SU-DHL-6 (cell line): ENCODE results near the gene PNMA8C.

Experiments
- H2AFZ ChIP-seq: fragments of 200-600 bp; sonication (generic); 2 replicates; pipeline ENCODE4 v1.6.1; 2014; ENCODE audit warnings: low read depth, mild to moderate bottlenecking, moderate library complexity, mixed read lengths, antibody characterized with exemption, low read length; ENCODE audit not compliant: severe bottlenecking
- H3F3A ChIP-seq: fragments of 200-600 bp; shearing (Covaris generic); 2 replicates; pipeline ENCODE4 v1.6.0; 2016; ENCODE audit warnings: antibody characterized with exemption, mild to moderate bottlenecking; ENCODE audit not compliant: insufficient read depth
- H3K27ac ChIP-seq: fragments of 200-600 bp; sonication (generic); 2 replicates; pipeline ENCODE4 v1.5.1; 2016; ENCODE audit warnings: low read depth, mild to moderate bottlenecking, low read length, moderate library complexity, mixed read lengths
- H3K27me3 ChIP-seq: fragments of 200-600 bp; sonication (generic), shearing (Covaris generic); 2 replicates; pipeline ENCODE4 v1.6.0; 2014; ENCODE audit warnings: mild to moderate bottlenecking, low read length
- H3K36me3 ChIP-seq: fragments of 200-600 bp; sonication (generic); 2 replicates; pipeline ENCODE4 v1.6.1; 2014; ENCODE audit warnings: mild to moderate bottlenecking, low read length, mixed read lengths
- H3K4me2 ChIP-seq: fragments of 300-600, 200-600 bp; shearing (Covaris generic), sonication (generic); 2 replicates; pipeline ENCODE4 v1.6.0; 2014; ENCODE audit warnings: low read length, low read depth, mild to moderate bottlenecking; ENCODE audit not compliant: poor library complexity, severe bottlenecking
- H3K4me3 ChIP-seq: fragments of 200-600 bp; sonication (generic); 2 replicates; pipeline ENCODE4 v1.5.1; 2014; ENCODE audit warnings: antibody characterized with exemption, low read length, mild to moderate bottlenecking, mixed read lengths; ENCODE audit not compliant: insufficient read depth, poor library complexity, severe bottlenecking
- H3K79me2 ChIP-seq: fragments of 200-600 bp; sonication (generic); 2 replicates; pipeline ENCODE4 v1.6.1; 2014; ENCODE audit warnings: mild to moderate bottlenecking, low read length, moderate library complexity; ENCODE audit not compliant: insufficient read depth
- H3K9ac ChIP-seq: fragments of 200-600 bp; sonication (generic); 2 replicates; pipeline ENCODE4 v1.7.0; 2014; ENCODE audit warnings: mild to moderate bottlenecking, low read length
- H3K9me2 ChIP-seq: fragments of 200-600 bp; sonication (generic); replicated peaks from 2 replicates; pipeline ENCODE4 v1.6.1; 2014; ENCODE audit warnings: low read length; ENCODE audit not compliant: insufficient read depth
- H3K9me3 ChIP-seq: fragments of 200-600 bp; sonication (generic); 2 replicates; pipeline ENCODE4 v1.6.1; 2014; ENCODE audit warnings: low read length, mixed read lengths; ENCODE audit not compliant: insufficient read depth
- H4K20me1 ChIP-seq: fragments of 200-600 bp; sonication (generic); 2 replicates; pipeline ENCODE4 v1.6.1; 2014; ENCODE audit warnings: low read depth, mild to moderate bottlenecking, antibody characterized with exemption, low read length, moderate library complexity, mixed read lengths
- EZH2phosphoT487 ChIP-seq: fragments of 200-600 bp; sonication (generic), shearing (Covaris generic); conservative IDR thresholded peaks from 2 replicates; pipeline ENCODE4 v1.6.1; 2018; ENCODE audit warnings: mild to moderate bottlenecking, antibody characterized with exemption, low read length, moderate library complexity, mixed read lengths
- TF ChIP-seq, protein P1 (sequence below): fragments of 200-600 bp; sonication (generic); IDR thresholded peaks from one replicate; pipeline ENCODE4 v1.5.1; 2017; ENCODE audit warnings: antibody characterized with exemption, mild to moderate bottlenecking, low read length, moderate library complexity; ENCODE audit not compliant: insufficient read depth, poor library complexity, severe bottlenecking

The PNMA8C gene

GRCh38 chr19:46426506-46427162, 2.1 kb downstream of the PNMA8C start:
- Histone ChIP-seq H3K79me2 (no peaks in the 10 kb centered on the region), H2AFZ (peak overlapping the region; percentile 70), H3K4me3 (peak overlapping the region; percentile 21), H3K4me2 (peak overlapping the region; percentile 47), H4K20me1 (no peaks in the 10 kb centered on the region), H3F3A (peaks cover 12% of the 10 kb centered on the region), H3K27me3 (no peaks in the 10 kb centered on the region), H3K36me3 (no peaks in the 10 kb centered on the region), H3K27ac (peak overlapping the region; percentile 17; the same call in 1 of the 2 replicates), H3K9me2 (no peaks in the 10 kb centered on the region), H3K9ac (peak overlapping the region; percentile 45), H3K9me3 (no peaks in the 10 kb centered on the region)
- TF ChIP-seq, protein P1, sequence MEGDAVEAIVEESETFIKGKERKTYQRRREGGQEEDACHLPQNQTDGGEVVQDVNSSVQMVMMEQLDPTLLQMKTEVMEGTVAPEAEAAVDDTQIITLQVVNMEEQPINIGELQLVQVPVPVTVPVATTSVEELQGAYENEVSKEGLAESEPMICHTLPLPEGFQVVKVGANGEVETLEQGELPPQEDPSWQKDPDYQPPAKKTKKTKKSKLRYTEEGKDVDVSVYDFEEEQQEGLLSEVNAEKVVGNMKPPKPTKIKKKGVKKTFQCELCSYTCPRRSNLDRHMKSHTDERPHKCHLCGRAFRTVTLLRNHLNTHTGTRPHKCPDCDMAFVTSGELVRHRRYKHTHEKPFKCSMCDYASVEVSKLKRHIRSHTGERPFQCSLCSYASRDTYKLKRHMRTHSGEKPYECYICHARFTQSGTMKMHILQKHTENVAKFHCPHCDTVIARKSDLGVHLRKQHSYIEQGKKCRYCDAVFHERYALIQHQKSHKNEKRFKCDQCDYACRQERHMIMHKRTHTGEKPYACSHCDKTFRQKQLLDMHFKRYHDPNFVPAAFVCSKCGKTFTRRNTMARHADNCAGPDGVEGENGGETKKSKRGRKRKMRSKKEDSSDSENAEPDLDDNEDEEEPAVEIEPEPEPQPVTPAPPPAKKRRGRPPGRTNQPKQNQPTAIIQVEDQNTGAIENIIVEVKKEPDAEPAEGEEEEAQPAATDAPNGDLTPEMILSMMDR, result no peak
- no peak for TF ChIP-seq EZH2phosphoT487

- Histone ChIP-seq H4K20me1 (no peaks in the 10 kb centered on the region), H3K9me3 (no peaks in the 10 kb centered on the region), H3K9ac (peak overlapping the region; percentile 45), H3K27ac (no peak overlapping the region), H3K4me3 (no peak overlapping the region), H3K9me2 (no peaks in the 10 kb centered on the region), H2AFZ (peak overlapping the region; percentile 70), H3K36me3 (no peaks in the 10 kb centered on the region), H3K27me3 (no peaks in the 10 kb centered on the region), H3K79me2 (no peaks in the 10 kb centered on the region), H3F3A (peaks cover 9% of the 10 kb centered on the region; the same call in 1 of the 2 replicates), H3K4me2 (peak overlapping the region; percentile 47)
- TF ChIP-seq, protein P1, result no peak
- TF ChIP-seq EZH2phosphoT487, result no peak
Observed at GRCh38 chr19:46426035-46426505, 2.7 kb downstream of the PNMA8C start.

DNA sequence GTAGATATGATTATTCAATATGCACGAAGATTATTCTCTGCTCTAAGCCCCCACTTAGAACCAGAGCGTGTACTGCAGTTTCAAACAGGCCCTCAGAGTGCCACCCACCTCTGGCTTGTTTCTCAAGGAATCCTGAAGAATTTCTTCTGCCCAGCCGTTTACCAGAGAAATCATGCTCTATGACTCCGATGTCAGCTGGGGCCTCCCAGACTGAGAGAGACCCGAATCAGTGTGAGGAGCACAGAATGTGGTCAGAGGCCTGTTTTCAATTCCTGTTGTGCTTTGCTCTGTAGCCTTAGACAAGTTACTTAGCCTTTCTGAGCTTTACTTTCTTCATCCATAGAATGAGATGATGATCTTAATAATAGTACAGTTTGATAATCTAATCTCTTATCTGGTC, 5.5 kb downstream of the PNMA8C start:
- Histone ChIP-seq H3K9me2 (no peaks in the 10 kb centered on the region), H3K9me3 (no peaks in the 10 kb centered on the region), H3K36me3 (no peaks in the 10 kb centered on the region), H3F3A (0 out of 2 replicates have a peak, but pooled peaks cover 5% of the 10 kb centered on the region), H3K4me2 (peak overlapping the region; percentile 14), H3K4me3 (no peak overlapping the region), H3K79me2 (no peaks in the 10 kb centered on the region), H2AFZ (peak overlapping the region; percentile 34), H3K27me3 (no peaks in the 10 kb centered on the region), H3K9ac (no peak overlapping the region), H3K27ac (peak overlapping the region; percentile 4; the same call in 1 of the 2 replicates), H4K20me1 (no peaks in the 10 kb centered on the region)
- TF ChIP-seq EZH2phosphoT487, result no peak
- TF ChIP-seq, protein P1, result no peak
